Kidney capillary endothelial cell (primary cell): ENCODE measurements around the gene IRF1.

Experiments used
- DNase-seq: peaks from one replicate; pipeline ENCODE4 v3.0.0-alpha.2; 2018; ENCODE audit warnings: low spot score

IRF1 gene

DNA sequence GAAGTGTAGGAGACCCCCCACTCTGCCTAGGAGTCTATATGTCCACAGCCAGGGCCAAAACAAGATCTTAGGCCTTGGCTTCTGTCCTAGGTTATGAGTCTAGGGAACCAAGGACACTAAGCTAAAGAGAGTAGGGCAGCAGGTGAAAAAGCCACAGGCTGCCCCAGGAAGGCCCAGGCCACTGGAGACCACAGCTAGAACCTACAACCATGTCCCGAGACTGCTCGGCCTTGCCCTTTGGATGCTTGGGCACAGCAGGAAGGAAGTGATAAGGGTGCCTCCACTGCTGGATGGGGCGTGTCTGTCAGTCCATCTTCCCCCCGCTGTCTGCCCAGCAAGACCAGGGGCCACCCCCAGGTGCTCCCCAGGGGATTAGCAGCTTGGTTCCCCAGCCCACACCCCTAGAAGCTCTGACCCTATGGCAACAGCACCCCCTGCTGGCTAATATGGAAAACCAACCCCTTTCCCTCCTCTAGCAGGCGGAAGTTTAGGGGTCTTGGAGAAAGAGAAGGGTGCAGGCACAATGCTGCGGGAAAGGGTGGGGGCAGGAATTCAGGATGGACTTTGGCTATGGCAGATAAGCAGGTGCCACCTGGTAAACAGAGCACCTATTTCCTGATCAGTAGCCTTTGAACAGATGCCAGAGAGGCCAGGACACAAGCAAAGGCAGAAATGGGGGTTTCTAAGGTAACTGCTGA, 10.5 kb upstream of the IRF1 start:
- peak; percentile 66 for DNase-seq

- no peak for DNase-seq
These were observed 9.8 kb upstream of the IRF1 start for GRCh38 chr5:132500244-132500930.

DNA sequence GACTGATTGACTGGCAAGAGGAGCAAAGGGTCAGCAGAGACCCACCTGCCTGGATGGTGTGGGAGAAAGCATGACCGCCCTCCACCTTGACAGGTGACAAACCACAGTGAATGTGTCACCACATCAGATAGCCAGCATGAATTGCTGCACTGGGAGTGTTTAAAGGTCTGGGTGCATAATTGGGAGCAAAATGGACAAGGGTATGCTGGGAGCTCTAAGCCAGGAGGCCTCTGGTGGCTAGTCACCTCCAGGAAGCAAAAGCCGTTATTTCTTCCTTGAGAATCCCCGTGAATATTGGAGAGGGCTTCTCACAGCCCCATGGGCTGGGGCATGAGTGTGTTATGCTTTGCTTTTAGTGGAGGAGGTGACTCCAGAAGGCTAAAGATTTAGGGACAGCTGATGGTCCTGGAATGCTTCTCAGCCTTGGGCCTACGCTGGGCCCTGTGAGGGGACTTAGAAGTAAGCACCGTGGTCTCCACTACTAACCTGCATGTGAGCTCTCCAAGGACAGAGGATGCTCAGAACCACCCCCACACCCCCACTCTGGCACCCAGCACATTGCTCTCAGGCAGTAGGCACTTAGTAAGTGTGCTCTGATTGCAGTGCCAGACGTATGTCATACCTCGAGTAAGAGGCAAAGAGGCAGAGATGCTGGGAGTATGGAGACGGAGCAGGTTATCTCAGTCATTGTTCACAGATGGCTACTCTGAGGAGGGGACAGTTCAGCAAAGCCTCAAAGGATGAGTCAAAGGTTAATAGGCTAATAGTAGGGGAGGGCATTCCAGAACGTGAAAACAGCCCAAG, 9.1 kb upstream of the IRF1 start:
- no peak for DNase-seq

- DNase-seq = no peak
These were observed 8.2 kb upstream of the IRF1 start for GRCh38 chr5:132498686-132499271.

DNA sequence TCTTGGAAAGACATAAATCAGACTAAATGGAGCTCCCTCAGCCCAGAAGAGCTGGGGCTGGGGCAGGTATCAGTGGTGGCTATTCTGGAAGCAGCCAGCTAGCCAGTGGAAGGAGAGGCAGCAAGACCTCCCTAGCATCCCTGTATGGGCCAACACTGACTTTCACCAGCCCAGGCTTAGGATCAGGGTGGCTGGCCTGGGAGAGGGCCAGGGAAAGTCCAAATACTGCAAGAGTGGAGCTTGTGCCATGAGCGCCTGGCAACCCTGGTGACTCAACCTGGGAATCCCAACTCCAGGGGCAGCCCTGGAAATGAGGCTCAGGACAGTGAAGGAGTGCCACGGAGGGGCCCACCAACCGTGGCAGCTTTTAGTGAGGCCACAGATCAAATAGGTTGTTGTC, 7.6 kb upstream of the IRF1 start:
- DNase-seq = no peak

- peak; percentile 95 for DNase-seq
These were observed 7.0 kb upstream of the IRF1 start for GRCh38 chr5:132497488-132497997.

DNA sequence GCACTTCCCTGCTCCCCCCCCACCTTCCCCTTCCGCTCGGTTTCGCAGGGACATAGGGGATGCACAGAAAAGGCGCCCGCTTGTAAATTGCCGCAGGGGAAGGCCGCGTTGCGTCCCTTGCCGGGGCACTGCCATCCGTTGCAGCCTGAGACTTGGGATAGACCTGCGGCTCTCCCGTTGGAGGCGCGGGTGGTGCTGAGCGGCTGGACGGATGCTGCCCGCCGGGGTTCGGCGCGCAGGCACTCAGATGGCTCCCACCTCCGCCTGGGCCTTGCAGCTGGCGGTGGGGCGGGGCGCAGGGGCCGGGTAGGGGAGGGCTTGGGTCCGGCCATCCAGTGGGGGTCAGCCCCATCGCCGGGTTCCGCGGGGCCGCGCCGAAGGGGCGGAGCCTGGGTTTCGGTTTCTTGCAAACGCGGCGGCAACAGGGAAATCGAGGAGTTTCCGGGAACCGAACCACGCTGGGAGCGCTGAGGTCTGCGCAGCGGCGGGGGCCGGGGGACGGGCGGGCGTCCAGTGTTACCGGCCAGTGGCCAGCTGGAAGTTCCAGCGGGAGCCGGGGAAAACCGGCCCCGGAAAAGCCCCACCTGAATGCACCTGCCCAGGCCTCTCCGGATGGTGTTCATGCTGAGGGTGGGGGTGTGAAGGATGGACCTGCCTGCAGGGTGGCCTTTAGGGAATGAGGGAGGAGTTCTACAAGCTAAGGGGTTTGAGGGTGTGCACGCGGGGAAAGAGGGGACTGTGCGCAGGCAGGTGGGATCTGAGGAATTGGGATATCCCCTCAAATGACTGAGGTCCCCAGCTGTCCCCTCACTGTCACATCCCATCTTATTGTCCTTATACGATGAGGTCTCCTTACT, 6.3 kb upstream of the IRF1 start:
- peak; percentile 48 for DNase-seq

- peak; percentile 57 for DNase-seq
These were observed 5.6 kb upstream of the IRF1 start for GRCh38 chr5:132496191-132496630.

DNA sequence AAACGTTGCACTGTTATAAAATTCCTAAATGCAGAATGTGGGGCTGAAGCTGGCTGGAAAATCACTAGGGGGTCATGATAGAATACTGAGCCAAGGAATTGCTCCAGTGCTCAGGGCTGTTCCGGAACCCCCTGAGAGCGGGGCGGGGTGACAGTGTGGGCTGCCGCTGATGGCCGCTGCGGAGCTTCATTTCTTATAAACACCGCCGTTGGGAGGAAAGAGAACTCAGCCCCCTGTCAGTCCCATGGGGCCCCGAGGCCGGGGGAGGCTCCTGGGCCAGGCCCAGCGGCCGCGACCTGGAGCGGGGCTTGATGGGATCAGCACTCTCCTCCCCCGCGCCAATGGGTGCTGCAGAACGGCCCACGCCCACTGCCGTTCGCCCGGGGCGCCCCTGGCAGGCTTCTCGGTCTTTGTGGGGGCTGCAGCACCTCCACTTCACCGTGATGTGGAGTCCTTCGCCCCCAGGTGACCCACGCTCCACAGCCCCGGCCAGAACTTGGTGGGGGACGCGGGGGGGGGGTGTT, 5.2 kb upstream of the IRF1 start:
- DNase-seq = peak; percentile 24

- no peak for DNase-seq
These were observed 3.2 kb upstream of the IRF1 start for GRCh38 chr5:132493821-132494220.

DNA sequence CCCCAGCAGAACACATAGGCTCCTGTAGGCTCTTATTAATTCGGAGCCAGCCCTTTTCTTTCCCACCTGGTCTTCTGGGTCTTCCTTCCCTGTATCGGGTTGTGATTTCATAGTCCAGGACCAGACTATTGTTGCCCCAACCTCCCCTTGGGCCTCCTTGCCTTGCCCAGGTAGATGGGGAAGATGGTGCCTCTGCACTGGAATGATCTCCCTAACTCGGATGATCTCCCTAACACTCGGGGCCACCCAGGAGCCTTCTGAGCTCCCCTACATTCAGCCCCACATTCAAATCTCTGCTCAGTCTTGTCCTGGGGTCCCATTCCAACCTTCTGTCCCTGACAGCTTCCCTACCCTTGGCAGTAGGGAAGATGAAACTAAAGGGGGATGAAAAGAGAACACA, 2.7 kb upstream of the IRF1 start:
- no peak for DNase-seq

- no peak for DNase-seq
These were observed 2.0 kb upstream of the IRF1 start for GRCh38 chr5:132492386-132493125.

DNA sequence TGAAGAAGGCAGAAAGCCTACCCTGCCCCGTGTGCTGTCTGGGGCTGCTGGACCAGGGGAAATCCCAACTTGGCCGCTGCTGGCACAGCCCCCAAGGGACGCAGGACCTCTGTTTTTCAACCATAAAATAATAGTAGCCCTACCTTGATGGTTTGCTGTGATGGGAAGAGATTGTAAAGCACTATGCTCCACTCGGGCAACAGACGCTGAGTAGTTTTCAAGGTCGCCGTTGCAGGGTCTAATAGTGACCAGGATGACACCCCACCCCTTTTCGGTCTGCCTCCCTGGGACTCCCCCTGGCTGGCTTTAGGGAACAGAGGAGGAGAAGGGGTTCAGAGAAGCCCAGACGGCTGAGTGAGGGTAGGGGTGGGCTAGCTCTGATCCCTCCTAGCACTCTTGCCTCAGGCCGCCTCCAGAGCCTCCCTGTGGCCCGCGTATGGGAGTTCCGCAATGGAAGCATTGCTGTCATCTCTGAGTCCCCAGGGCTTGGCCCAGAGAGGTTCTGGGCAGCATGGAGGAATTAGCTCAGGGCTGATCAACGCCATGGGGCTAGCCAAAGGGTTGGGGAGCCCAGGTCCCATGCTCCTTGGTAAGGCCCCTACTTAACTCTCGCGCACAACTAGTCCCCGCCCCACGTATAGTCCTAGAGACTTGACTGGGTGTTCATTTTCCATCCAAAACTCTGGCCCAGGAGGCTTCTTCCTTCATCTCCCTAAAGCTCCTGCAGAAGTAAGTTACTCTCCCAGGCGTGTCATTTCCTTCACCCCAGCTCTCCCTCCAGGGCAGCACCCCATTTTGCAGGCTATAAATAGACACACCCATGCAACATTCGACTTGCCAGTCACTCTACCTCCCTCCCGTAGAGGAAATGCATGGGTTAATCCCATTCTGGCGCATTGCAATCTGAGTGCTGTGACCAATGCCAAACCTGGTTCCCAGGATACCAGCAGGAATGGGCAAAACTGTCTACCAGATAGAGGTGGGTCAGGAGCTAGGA, 1.1 kb upstream of the IRF1 start:
- no peak for DNase-seq

- DNase-seq = no peak
These were observed 596 bp downstream of the IRF1 start for GRCh38 chr5:132489871-132490483.

- DNase-seq = no peak
These were observed 1.4 kb downstream of the IRF1 start for GRCh38 chr5:132489051-132489770.

DNA sequence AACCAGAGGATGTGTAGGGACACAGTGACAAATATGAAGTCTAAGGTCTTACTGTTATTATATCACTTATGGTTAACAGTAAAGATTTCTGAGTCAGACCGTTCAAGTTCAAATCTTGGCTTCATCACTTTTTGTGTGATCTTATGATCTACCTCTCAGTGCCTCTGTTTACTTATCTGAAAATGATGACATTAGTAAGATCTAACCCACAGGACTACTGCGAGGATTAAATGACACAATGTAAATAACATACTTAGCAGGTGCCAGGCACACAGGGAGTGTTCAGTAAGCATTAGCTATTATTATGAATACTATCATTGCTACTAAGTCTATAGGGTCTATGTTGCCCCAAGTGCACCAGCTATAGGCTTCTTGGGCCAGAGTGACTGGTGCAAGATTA, 2.0 kb downstream of the IRF1 start:
- DNase-seq = no peak

- no peak for DNase-seq
These were observed 2.6 kb downstream of the IRF1 start for GRCh38 chr5:132487841-132488555.

- no peak for DNase-seq
These were observed 3.5 kb downstream of the IRF1 start for GRCh38 chr5:132487095-132487428.
